GM18511 (cell line): ENCODE data around the gene PDCD1LG2.

Source experiments
- ATAC-seq: cut with Tn5 transposase; IDR thresholded peaks from one replicate; pipeline ENCODE4 v1.9.1; 2021; ENCODE audit warnings: mild to moderate bottlenecking, moderate library complexity; ENCODE audit not compliant: unreplicated experiment

The PDCD1LG2 gene

GRCh38 chr9:5529683-5530221, 19.4 kb downstream of the PDCD1LG2 start:
- ATAC-seq, result peak; percentile 75

- ATAC-seq, result no peak
These were observed 21.0 kb downstream of the PDCD1LG2 start for GRCh38 chr9:5531101-5531882.

GRCh38 chr9:5532306-5532705, 22.0 kb downstream of the PDCD1LG2 start:
- no peak for ATAC-seq

- ATAC-seq, result no peak
These were observed 22.5 kb downstream of the PDCD1LG2 start for GRCh38 chr9:5532790-5533189.

- ATAC-seq, result no peak
These were observed 26.4 kb downstream of the PDCD1LG2 start for GRCh38 chr9:5536684-5537083.

- ATAC-seq, result no peak
These were observed 33.8 kb downstream of the PDCD1LG2 start for GRCh38 chr9:5543875-5544702.

- no peak for ATAC-seq
These were observed 39.6 kb downstream of the PDCD1LG2 start for GRCh38 chr9:5549658-5550650.

GRCh38 chr9:5551368-5552150, 41.2 kb downstream of the PDCD1LG2 start:
- ATAC-seq, result no peak

GRCh38 chr9:5552301-5552700, 42.0 kb downstream of the PDCD1LG2 start:
- ATAC-seq, result no peak

GRCh38 chr9:5553211-5553610, 42.9 kb downstream of the PDCD1LG2 start:
- no peak for ATAC-seq

GRCh38 chr9:5554254-5554653, 43.9 kb downstream of the PDCD1LG2 start:
- peak; percentile 68 for ATAC-seq

GRCh38 chr9:5556101-5556705, 45.9 kb downstream of the PDCD1LG2 start:
- no peak for ATAC-seq

- ATAC-seq, result peak; percentile 74
These were observed 47.6 kb downstream of the PDCD1LG2 start for GRCh38 chr9:5557606-5558587.

GRCh38 chr9:5559659-5560058, 49.3 kb downstream of the PDCD1LG2 start:
- ATAC-seq, result no peak

GRCh38 chr9:5560443-5561100, 50.2 kb downstream of the PDCD1LG2 start:
- ATAC-seq, result no peak

- ATAC-seq, result no peak
These were observed 51.6 kb downstream of the PDCD1LG2 start for GRCh38 chr9:5561828-5562488.

- no peak for ATAC-seq
These were observed 52.6 kb downstream of the PDCD1LG2 start for GRCh38 chr9:5562806-5563416.
